Colonic mucosa (tissue), 4 donors: Measurements from ENCODE around the gene MYRF. TPM values are rescaled to one million over a fixed set of nuclear protein-coding genes. Genes with fewer than 3 reads are reported as not detected.

Source experiments
- DNase-seq: peaks from one replicate; pipeline ENCODE4 v3.0.0-alpha.2; 2020
- H3K27ac ChIP-seq: fragments of 200-600 bp; one replicate; pipeline ENCODE4 v1.8.0; 2021
- H3K27me3 ChIP-seq: fragments of 200-600 bp; one replicate; pipeline ENCODE4 v1.8.0; 2021
- H3K36me3 ChIP-seq: fragments of 200-600 bp; one replicate; pipeline ENCODE4 v1.8.0; 2021
- H3K4me1 ChIP-seq: fragments of 200-600 bp; one replicate; pipeline ENCODE4 v1.8.0; 2021; ENCODE audit warnings: mild to moderate bottlenecking
- H3K4me3 ChIP-seq: fragments of 200-600 bp; one replicate; pipeline ENCODE4 v1.8.0; 2021
- H3K9ac ChIP-seq, 2 donors: one replicate each; pipeline ENCODE4 v1.7.0; 2013; ENCODE audit warnings: control low read depth in 2 of 2, low read depth in 2 of 2, low read length in 2 of 2
- H3K9me3 ChIP-seq: fragments of 200-600 bp; one replicate; pipeline ENCODE4 v1.8.0; 2021
- intact Hi-C: fragments of 100-400 bp; cut with DNase I; formaldehyde crosslinking; loops from one replicate; pipeline ENCODE4 v1.14.1; 2022
- total RNA-seq, 2 donors: library from RNA; stranded (reverse); fragmentation: NEBNext Ultra II Directional in 1 of 2; extraction: Animal tissue kit (Norgen Biotek cat#: 25700) in 1 of 2; gene quantifications; one replicate each; pipeline ENCODE4 v1.2.1, GENCODE V29; 2021
- TF ChIP-seq, protein P1 (sequence below): fragments of 200-600 bp; IDR thresholded peaks from one replicate; pipeline ENCODE4 v1.8.0; 2022; ENCODE audit warnings: antibody characterized with exemption, mild to moderate bottlenecking
- donor health status: healthy.
- donor health status: DM: no; HTN: no; CAD: no.
- donor health status: DM: no; HTN: no; CAD: no.

Gene MYRF
- total RNA-seq, 2 donors from 2014 or later, result 8.8 to 14.9 TPM

DNA sequence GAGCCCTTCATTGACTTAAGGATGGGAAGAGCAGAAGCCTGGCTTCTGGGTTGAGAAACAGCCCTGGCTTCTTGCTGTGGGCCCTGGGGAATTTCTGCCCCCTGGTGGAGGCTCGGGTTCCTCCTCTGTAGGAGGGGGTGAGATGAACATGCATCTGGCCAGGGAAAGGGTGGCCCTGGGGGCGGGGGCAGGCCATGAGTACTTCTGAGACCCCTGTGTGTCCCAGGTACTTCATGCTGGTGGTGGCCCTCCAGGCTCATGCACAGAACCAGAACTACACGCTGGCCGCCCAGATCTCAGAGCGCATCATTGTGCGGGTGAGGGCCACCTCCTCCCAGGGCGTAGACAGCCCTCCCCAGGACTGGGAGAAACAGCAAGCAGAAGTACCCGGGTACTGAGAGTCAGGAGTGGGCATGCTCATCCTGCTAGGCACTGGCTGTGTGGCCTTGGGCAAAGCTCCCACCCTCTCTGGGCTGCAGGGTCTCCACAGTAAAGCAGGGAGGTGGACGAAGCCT is 24.2 kb downstream of the MYRF start:
- TF ChIP-seq, protein P1, sequence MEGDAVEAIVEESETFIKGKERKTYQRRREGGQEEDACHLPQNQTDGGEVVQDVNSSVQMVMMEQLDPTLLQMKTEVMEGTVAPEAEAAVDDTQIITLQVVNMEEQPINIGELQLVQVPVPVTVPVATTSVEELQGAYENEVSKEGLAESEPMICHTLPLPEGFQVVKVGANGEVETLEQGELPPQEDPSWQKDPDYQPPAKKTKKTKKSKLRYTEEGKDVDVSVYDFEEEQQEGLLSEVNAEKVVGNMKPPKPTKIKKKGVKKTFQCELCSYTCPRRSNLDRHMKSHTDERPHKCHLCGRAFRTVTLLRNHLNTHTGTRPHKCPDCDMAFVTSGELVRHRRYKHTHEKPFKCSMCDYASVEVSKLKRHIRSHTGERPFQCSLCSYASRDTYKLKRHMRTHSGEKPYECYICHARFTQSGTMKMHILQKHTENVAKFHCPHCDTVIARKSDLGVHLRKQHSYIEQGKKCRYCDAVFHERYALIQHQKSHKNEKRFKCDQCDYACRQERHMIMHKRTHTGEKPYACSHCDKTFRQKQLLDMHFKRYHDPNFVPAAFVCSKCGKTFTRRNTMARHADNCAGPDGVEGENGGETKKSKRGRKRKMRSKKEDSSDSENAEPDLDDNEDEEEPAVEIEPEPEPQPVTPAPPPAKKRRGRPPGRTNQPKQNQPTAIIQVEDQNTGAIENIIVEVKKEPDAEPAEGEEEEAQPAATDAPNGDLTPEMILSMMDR, result peak; percentile 67
- no peak overlapping the region for H3K4me3 ChIP-seq
- no peak overlapping the region for H3K27ac ChIP-seq
- intact Hi-C loops, result no loop called here
- no peaks in the 10 kb centered on the region for H3K9me3 ChIP-seq
- no peaks in the 10 kb centered on the region for H3K4me1 ChIP-seq
- H3K27me3 ChIP-seq, result no peaks in the 10 kb centered on the region
- H3K36me3 ChIP-seq, result no peaks in the 10 kb centered on the region
- no peak overlapping the region for H3K9ac ChIP-seq
- peak; percentile 77 for DNase-seq

DNA sequence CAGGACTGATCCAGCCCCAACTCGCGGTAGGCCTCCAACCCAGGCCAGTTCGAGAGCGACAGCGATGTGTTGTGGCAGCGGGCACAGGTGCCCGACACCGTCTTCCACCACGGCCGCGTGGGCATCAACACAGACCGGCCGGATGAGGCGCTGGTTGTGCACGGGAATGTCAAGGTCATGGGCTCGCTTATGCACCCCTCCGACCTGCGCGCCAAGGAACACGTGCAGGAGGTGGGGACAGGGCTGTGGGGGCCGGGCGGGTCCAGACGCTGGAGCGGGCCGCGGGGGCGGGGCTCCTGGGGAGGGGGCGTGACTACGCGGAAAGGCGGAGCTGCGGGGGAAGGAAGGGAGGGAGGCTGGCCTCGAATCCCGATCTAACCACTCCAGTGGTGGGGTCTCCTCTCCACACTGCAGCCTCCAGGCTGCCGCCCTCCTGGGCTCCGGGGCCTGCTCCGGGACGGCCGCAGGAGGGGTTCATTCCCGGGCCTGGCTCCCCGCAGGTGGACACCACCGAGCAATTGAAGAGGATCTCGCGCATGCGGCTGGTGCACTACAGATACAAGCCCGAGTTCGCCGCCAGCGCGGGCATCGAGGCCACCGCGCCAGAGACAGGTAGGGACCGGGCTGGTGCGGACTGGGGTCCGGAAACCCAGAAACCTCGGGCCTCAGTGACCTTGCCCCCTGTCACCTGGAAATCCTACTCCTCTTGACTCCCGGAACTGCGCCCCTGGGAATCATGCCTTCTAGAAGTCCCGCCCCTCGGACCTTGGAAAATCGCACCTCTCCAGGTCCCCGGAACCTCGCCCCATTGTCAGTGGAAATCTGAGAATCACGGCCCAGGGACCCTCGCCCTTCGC is 25.0 kb downstream of the MYRF start:
- Histone ChIP-seq H3K27ac (no peak overlapping the region), H3K4me3 (peak overlapping the region; percentile 5), H3K9ac (no peak overlapping the region), H3K27me3 (no peaks in the 10 kb centered on the region), H3K36me3 (no peaks in the 10 kb centered on the region), H3K9me3 (no peaks in the 10 kb centered on the region), H3K4me1 (no peaks in the 10 kb centered on the region)
- intact Hi-C loops, result no loop called here
- DNase-seq, result peak; percentile 45
- TF ChIP-seq, protein P1, result no peak

DNA sequence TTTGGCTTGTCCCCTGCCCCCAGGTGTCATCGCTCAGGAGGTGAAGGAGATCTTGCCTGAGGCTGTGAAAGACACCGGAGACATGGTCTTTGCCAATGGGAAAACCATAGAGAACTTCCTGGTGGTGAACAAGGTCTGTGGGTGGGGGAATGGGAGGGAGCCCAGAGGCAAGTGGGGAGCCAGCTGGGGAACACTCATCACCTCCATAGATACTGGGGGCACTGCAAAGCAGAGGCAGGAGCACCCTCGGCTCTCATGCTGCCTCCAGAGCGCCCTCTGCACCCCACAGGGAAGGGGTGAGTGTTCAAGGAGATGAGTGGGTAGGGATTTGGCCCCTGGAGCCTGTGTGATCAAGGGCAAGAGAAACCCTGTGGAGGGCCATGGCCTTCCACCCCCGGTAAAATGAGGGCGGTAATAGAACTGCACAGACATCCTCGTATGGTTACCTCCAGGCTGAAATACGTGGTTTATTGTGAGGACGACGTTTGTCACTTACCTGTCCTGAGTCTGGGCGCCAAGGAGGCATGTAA is 26.0 kb downstream of the MYRF start:
- Histone ChIP-seq H3K4me1 (no peaks in the 10 kb centered on the region), H3K36me3 (no peaks in the 10 kb centered on the region), H3K4me3 (no peak overlapping the region), H3K9me3 (no peaks in the 10 kb centered on the region), H3K9ac (no peak overlapping the region), H3K27me3 (no peaks in the 10 kb centered on the region), H3K27ac (no peak overlapping the region)
- intact Hi-C loops, result no loop called here
- TF ChIP-seq, protein P1, result no peak
- DNase-seq, result no peak

DNA sequence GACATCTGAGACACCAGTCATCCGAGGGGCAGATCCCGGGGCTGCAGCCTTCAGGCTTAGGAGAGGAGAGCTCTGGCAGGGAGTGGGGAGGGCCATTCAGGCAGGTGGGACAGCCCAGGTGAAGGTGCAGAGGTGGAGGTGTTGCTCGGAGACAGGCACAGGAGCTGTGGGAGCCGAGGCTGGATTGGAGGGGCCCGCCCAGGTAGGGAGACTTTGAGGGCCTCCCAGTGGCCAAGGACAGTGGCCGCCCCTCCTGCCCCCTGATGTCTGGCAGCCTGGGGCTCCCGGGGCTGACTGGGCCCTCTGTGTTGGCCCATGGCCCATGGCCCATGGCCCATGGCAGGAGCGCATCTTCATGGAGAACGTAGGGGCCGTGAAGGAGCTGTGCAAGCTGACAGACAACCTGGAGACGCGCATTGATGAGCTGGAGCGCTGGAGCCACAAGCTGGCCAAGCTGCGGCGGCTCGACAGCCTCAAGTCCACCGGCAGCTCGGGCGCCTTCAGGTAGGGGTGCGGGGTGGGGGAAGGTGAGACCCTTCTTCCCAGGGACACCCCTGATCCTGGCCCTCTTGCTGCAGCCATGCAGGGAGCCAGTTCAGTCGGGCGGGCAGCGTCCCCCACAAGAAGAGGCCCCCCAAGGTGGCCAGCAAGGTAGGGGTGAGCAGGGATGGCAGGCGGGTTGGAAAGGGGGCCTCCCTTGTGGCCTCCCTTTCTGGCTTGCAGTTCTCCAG is 26.6 kb downstream of the MYRF start:
- no peak for DNase-seq
- Histone ChIP-seq H3K27me3 (no peaks in the 10 kb centered on the region), H3K36me3 (no peaks in the 10 kb centered on the region), H3K9me3 (no peaks in the 10 kb centered on the region), H3K9ac (no peak overlapping the region), H3K27ac (no peak overlapping the region), H3K4me3 (no peak overlapping the region), H3K4me1 (no peaks in the 10 kb centered on the region)
- intact Hi-C loops, result no loop called here
- TF ChIP-seq, protein P1, result no peak

DNA sequence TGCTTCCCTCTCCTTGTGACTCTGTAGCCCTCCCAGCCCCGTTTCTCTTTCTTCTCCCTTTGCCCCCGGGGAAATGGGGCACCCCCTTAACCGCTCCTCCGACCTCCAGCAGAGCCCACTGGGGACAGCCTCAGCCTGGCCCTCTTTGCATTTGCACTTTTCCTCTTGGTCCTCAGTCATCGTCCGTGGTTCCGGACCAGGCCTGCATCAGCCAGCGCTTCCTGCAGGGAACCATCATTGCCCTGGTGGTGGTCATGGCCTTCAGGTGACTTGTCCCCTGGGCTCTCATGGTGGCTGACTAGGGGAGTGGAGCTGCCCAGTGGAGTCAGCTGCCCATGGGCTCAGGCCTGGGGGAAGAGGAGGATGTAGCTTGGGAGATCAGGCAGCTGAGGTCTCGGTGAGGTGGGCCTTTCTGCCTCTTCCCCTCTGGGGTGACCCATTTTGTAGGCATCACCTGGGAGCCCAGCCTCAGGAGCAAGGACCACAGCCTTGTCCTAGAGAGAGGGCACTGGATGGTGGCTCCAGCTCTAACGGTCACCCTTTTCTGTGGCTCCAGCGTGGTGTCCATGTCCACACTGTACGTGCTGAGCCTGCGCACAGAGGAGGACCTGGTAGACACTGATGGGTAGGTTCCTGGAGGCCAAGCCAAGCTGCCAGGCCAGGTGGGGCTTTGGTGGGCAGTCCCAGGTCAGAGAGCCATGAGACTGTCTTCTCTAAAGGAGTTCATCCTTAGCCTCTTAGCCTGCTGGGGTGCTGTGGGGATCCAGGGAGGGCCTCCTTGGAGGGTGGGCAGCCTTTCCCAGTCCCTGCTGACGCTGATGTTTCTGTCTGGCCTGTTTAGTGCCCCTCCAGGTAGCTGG is 27.5 kb downstream of the MYRF start:
- intact Hi-C loops, result no loop called here
- no peaks in the 10 kb centered on the region for H3K36me3 ChIP-seq

More for the DNA sequence above, 27.5 kb downstream of the MYRF start:
- Histone ChIP-seq H3K9me3 (no peaks in the 10 kb centered on the region), H3K27me3 (no peaks in the 10 kb centered on the region), H3K4me3 (no peak overlapping the region), H3K9ac (no peak overlapping the region), H3K4me1 (no peaks in the 10 kb centered on the region), H3K27ac (no peak overlapping the region)
- TF ChIP-seq, protein P1, result no peak
- no peak for DNase-seq
